Adrenal gland (tissue), 5 donors: ENCODE results near the gene DMD.

ENCODE experiments used
- POLR2A ChIP-seq, 2 donors: fragments of 450-650 bp; IDR thresholded peaks; one replicate each; pipeline ENCODE4 v1.6.1; 2017; ENCODE audit warnings: antibody characterized with exemption in 2 of 2, mild to moderate bottlenecking in 2 of 2, moderate library complexity in 1 of 2
- TF ChIP-seq, protein P1 (sequence below), 6 experiments: fragments of 450-650 bp in 4 of 6; fragments of 200-600 bp in 2 of 6; sonication (generic) in 1 of 6; IDR thresholded peaks; 1 replicate in 5 of 6; 2 replicates in 1 of 6; pipeline versions ENCODE4 v1.5.1 to v1.8.0; 2016 to 2021; ENCODE audit warnings: antibody characterized with exemption in 6 of 6, mild to moderate bottlenecking in 2 of 6, moderate library complexity in 1 of 6
- donor health status: DM: no; HTN: no; CAD: no.

DNA sequence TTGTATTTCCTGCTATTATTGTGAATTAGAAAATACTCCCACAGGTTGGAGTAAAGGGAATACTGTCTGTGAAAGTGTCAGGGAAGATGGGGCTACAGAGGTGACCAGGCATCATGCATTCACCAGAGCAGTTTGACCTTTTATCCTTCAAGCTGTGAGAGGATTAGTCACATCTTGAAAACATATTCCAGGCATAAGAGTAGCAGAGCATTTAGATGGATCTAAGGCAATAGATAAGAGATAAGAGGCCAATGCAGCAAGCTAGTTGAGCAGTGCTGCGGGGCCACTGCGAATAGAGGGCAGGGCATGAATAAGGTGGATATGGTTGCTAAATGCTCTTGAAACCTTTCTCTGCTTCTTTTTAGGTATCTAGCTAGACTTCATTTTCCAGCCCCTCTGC is 1668.8 kb downstream of the DMD start:
- TF ChIP-seq, protein P1, sequence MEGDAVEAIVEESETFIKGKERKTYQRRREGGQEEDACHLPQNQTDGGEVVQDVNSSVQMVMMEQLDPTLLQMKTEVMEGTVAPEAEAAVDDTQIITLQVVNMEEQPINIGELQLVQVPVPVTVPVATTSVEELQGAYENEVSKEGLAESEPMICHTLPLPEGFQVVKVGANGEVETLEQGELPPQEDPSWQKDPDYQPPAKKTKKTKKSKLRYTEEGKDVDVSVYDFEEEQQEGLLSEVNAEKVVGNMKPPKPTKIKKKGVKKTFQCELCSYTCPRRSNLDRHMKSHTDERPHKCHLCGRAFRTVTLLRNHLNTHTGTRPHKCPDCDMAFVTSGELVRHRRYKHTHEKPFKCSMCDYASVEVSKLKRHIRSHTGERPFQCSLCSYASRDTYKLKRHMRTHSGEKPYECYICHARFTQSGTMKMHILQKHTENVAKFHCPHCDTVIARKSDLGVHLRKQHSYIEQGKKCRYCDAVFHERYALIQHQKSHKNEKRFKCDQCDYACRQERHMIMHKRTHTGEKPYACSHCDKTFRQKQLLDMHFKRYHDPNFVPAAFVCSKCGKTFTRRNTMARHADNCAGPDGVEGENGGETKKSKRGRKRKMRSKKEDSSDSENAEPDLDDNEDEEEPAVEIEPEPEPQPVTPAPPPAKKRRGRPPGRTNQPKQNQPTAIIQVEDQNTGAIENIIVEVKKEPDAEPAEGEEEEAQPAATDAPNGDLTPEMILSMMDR (IDR thresholded peaks at IDR 0.05), result no peak
- TF ChIP-seq POLR2A (IDR thresholded peaks at IDR 0.05), result no peak
